ENCODE data around the gene HOXC6. TPM values are rescaled to one million over a fixed set of nuclear protein-coding genes. Genes with fewer than 3 reads are reported as not detected.

The HOXC6 gene
- total RNA-seq, 1 donor from 2014 or later: not detected

DNA sequence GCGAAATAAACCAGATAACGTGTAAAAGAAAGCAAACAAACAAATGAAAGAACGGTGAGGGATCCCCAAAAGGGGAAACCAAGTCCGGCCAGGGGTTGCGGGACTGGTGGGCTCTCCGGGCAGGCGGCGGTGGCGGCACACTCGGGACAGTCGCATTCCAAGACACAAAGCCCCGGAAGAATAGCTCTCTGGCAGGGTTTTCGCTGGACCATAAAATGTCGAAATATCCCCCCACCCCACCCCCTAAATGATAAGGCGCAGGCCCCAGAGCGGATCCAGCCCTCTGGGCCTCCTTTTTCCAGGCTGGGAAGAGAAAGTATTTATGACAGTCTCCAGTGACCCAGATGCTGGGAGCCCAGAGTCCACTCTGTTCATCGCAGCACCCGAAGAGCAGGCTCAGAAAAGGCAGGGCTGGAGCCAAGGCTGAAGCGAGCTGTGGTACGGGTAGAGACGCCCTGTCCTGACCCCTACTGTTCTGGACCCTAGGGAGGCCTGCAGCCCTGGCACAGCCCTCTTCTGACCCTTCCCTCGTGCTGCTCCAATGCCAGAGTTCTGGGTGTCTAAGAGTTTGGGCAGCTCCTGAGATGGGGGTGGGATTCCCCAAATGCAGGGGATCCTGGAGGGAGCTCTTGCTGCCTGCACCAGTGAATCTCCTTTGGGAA lies 21.6 kb upstream of the HOXC6 start:
- Mint-ChIP-seq H3K4me3 (ENCODE audit: unreplicated experiment) (peak overlapping the region; percentile 67), H3K27ac (ENCODE audit: unreplicated experiment) (no peak overlapping the region), H3K4me1 (ENCODE audit: unreplicated experiment) (peaks cover 15% of the 10 kb centered on the region), H3K27me3 (ENCODE audit: unreplicated experiment) (peaks cover 93% of the 10 kb centered on the region), H3K36me3 (ENCODE audit: unreplicated experiment) (no peaks in the 10 kb centered on the region), H3K9me3 (ENCODE audit: unreplicated experiment) (no peaks in the 10 kb centered on the region)
- DNase-seq (ENCODE audit: extremely low spot score, unreplicated experiment): no peak
- no peak for TF ChIP-seq CTCF (IDR thresholded peaks at IDR 0.05)

DNA sequence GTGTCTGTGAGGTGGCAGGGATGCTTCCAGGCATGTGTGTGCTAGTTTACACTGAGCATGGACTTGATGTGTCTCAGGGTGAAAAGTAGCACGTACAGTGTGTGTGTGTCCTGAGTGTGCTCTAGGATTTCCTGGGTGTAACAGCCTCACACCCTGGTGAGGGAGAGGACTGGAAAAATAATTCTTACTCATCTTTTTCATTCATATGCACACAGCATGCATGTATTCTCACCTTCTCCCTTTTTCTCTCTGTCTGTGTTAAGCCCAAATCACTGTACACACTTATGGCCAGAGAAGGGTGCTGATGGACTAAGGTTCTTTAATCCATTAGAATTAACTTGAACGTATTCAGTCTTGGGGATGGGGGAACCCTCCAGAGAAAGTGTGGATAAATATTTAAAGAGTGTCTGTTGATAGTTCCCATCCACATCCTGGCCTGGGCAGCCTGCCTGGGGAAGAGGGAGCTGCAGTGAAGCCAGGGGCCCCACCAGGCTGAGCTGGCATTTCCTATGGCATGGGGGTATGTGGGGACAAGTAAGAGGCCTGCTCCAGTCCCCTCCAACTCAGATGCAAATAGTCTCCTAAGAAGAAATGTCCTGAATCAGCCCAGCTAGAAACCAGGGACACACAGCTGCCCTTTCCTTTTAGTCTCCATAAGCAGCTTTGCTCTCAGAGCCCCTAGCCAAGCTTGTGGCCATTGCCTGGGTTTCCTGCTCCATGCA lies 20.5 kb upstream of the HOXC6 start:
- H3K4me3 Mint-ChIP-seq (ENCODE audit: unreplicated experiment): no peak overlapping the region
- no peak for DNase-seq (ENCODE audit: extremely low spot score, unreplicated experiment)
- H3K9me3 Mint-ChIP-seq (ENCODE audit: unreplicated experiment): no peaks in the 10 kb centered on the region
- no peak for TF ChIP-seq CTCF (IDR thresholded peaks at IDR 0.05)
- no peaks in the 10 kb centered on the region for H3K36me3 Mint-ChIP-seq (ENCODE audit: unreplicated experiment)
- H3K4me1 Mint-ChIP-seq (ENCODE audit: unreplicated experiment): peaks cover 13% of the 10 kb centered on the region
- H3K27ac Mint-ChIP-seq (ENCODE audit: unreplicated experiment): no peak overlapping the region
- peaks cover 92% of the 10 kb centered on the region for H3K27me3 Mint-ChIP-seq (ENCODE audit: unreplicated experiment)

GRCh38 chr12:54008260-54008552 lies 20.0 kb upstream of the HOXC6 start:
- Mint-ChIP-seq H3K4me3 (ENCODE audit: unreplicated experiment) (no peak overlapping the region), H3K36me3 (ENCODE audit: unreplicated experiment) (no peaks in the 10 kb centered on the region), H3K4me1 (ENCODE audit: unreplicated experiment) (peaks cover 13% of the 10 kb centered on the region), H3K27ac (ENCODE audit: unreplicated experiment) (no peak overlapping the region), H3K9me3 (ENCODE audit: unreplicated experiment) (no peaks in the 10 kb centered on the region), H3K27me3 (ENCODE audit: unreplicated experiment) (peaks cover 92% of the 10 kb centered on the region)
- TF ChIP-seq CTCF (IDR thresholded peaks at IDR 0.05): no peak
- DNase-seq (ENCODE audit: extremely low spot score, unreplicated experiment): no peak

DNA sequence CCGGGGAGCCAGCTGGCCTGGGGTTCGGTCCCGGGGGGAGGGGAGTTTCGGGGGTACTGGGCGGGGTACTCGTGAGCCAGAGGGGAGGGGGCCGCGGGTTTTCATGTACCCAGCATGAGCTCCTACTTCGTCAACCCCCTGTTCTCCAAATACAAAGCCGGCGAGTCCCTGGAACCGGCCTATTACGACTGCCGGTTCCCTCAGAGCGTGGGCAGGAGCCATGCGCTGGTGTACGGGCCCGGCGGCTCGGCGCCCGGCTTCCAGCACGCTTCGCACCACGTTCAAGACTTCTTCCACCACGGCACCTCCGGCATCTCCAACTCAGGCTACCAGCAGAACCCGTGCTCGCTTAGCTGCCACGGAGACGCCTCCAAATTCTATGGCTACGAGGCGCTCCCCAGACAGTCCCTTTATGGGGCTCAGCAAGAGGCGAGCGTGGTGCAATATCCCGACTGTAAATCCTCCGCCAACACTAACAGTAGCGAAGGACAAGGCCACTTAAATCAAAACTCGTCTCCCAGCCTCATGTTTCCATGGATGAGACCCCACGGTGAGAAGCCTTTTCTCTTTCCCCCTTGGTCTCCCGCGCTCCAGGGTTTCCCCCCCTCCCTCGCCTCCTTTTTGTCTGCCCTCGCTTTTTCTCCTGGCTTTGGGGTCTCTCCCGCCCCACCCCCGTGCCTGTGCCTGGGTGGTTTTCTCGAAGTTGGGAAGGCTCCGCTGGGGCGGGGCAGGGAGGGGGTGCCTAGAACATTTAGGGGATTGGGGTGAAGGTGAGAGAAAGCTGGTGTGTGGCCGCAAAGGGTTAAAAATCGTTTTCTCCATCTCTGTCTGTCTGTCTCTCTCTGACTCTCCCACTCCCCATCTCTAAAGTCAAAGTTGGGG lies 18.8 kb upstream of the HOXC6 start:
- Mint-ChIP-seq H3K36me3 (ENCODE audit: unreplicated experiment) (no peaks in the 10 kb centered on the region), H3K27ac (ENCODE audit: unreplicated experiment) (no peak overlapping the region), H3K27me3 (ENCODE audit: unreplicated experiment) (peaks cover 92% of the 10 kb centered on the region), H3K4me1 (ENCODE audit: unreplicated experiment) (peaks cover 13% of the 10 kb centered on the region), H3K4me3 (ENCODE audit: unreplicated experiment) (peak overlapping the region; percentile 16), H3K9me3 (ENCODE audit: unreplicated experiment) (no peaks in the 10 kb centered on the region)
- TF ChIP-seq CTCF (IDR thresholded peaks at IDR 0.05): no peak
- DNase-seq (ENCODE audit: extremely low spot score, unreplicated experiment): no peak

Data from osteocyte (in vitro differentiated cells).